ENCODE measurements around the gene MYBL2.
"Not testable (repeated sequence)": the region's sequence is repeated elsewhere in the genome, so short reads cannot be mapped to it uniquely, and the experiment has no call there.

The MYBL2 gene

DNA sequence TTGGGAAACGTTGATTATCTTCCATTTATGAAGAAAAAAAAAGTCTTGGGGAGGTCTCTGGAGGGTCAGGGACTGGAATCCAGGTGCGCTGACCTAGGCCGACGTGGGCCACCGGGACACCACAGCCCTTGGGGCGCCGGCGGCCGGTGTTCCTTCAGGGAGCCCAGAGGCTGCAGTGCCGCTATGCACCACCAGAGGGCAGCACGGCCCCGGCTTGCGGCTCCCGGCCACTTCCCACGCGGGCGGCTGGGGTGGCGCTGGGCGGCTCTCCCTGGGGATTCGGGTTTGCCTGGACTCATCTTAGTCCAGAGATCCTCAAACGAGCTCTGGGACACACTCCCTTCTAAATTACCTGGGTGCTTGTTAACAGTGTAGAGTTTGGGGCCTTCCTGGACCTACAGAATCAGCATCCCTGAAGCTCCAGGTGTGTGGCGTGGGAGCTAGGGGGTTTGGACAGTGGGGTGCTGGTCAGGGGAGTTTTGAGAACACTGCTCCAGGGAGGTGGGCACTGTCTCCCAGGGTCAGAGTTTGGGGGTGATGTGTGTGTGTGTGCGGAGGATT lies 82.9 kb downstream of the MYBL2 start:
- peak; percentile 74 to 88 (median 81) for DNase-seq (ENCODE audit: low read depth in 4 of 4, low spot score in 1 of 4)

GRCh38 chr20:43750774-43751166 lies 83.9 kb downstream of the MYBL2 start:
- DNase-seq (ENCODE audit: low read depth in 4 of 4, low spot score in 1 of 4) = no peak

- peak in 3 of 4 experiments; percentile 37 to 51 (median 45) for DNase-seq (ENCODE audit: low read depth in 4 of 4, low spot score in 1 of 4)
Observed at GRCh38 chr20:43751167-43752050, 84.5 kb downstream of the MYBL2 start.

- no peak for DNase-seq (ENCODE audit: low read depth in 4 of 4, low spot score in 1 of 4)
Observed at GRCh38 chr20:43752051-43752360, 85.1 kb downstream of the MYBL2 start.

DNA sequence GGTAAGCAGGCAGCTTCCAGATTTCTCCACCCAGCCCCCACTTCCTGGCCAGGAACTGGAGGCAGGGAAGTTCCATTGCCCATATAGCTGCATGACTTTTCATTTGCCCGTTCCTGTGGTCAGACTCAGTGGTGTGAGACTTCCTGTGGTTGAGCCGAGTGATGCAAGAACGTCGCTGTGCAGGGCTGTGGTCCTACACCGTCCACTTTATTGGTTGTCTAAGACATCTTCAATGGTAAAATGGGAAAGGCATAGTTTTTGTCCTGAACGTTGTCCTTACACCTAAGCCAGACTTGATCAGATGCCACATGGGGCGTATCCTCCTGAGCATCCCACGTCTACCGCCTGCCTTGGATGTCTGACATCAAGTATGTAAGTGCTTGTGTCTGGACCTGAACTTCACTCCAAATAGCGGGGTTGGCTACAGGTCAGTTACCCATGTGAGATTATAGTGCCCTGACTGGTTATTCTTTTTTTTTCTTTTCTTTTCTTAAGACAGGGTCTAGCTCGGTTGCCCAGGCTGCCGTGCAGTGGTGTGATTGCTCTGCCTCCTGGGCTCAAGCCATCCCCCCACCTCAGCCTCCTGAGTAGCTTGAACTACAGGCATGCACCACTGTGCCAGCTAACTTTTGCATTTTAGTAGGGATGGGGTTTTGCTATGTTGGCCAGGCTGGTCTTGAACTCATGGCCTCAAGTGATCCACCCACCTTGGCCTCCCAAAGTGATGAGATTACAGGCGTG lies 85.8 kb downstream of the MYBL2 start:
- DNase-seq (ENCODE audit: low read depth in 4 of 4, low spot score in 1 of 4) = no peak

DNA sequence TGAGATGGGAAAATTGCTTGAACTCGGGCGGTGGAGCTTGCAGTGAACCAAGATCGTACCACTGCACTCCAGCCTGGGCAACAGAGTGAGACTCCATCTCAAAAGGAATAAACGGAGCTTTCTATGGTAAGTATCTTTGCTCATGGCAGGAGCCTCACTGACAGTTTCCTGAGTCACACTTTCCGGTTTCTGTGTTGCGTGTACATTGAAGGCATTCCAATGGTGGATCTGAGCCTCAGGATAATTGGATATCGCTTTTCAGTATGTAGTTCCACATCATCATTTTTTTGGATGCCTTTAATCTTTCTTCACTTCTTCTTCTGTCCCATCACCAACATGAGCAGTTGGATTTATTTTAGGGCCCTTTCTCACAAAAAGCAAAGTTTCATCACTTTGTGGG lies 88.5 kb downstream of the MYBL2 start:
- no peak for DNase-seq (ENCODE audit: low read depth in 4 of 4, low spot score in 1 of 4)

DNA sequence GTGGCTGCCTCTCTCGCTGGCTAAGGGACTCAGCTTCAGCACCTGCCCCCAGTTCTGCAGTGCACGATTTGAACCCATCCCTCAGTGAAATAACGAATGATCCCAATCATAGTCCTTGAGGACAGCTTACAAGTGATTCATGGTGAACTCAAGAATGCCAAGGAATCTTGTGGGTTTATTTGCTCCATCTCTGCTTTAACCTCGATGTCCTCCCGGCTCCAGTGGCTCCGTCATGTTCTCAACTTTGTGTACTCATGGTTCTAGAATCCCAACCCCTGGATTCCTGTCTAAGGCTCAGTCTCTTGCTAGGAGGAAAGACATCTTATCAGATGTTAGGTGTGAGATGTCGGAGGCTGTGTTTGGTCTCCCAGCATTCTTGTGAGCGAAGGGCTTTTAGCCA lies 88.9 kb downstream of the MYBL2 start:
- DNase-seq (ENCODE audit: low read depth in 4 of 4, low spot score in 1 of 4) = no peak

- not testable (repeated sequence) for DNase-seq (ENCODE audit: low read depth in 4 of 4, low spot score in 1 of 4)
Observed at GRCh38 chr20:43757888-43758287, 91.0 kb downstream of the MYBL2 start.

- DNase-seq (ENCODE audit: low read depth in 4 of 4, low spot score in 1 of 4) = no peak
Observed at GRCh38 chr20:43761386-43762340, 94.7 kb downstream of the MYBL2 start.

GRCh38 chr20:43762911-43763310 lies 96.0 kb downstream of the MYBL2 start:
- no peak for DNase-seq (ENCODE audit: low read depth in 4 of 4, low spot score in 1 of 4)

DNA sequence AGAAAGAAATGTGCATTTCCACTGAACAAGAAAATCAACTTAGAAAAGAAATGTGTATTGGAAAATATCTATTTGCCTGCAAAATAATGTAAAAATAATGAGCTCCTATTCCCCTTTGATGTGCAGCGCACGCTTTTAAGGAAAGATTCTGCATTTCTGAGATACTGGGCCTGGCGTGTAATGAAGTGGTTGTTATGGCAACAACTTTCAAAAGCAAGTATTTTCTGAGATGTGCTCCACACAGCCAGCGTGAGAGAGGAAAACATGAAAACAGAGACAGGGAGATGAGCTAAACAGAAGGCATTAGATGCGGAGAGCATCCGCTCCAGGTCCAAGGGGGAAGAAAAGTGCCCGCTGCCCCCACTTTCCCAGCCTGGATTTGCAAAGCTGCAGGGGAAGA lies 99.0 kb downstream of the MYBL2 start:
- DNase-seq (ENCODE audit: low read depth in 4 of 4, low spot score in 1 of 4) = no peak

Data from stimulated activated CD4-positive, alpha-beta T cell treated with anti-CD3 and anti-CD28 coated beads, Interleukin-1b, Interleukin-23, amount 100 ng/mL, for 24 hours (primary cell).